ENCODE results near the gene GLT1D1.

Gene GLT1D1

DNA sequence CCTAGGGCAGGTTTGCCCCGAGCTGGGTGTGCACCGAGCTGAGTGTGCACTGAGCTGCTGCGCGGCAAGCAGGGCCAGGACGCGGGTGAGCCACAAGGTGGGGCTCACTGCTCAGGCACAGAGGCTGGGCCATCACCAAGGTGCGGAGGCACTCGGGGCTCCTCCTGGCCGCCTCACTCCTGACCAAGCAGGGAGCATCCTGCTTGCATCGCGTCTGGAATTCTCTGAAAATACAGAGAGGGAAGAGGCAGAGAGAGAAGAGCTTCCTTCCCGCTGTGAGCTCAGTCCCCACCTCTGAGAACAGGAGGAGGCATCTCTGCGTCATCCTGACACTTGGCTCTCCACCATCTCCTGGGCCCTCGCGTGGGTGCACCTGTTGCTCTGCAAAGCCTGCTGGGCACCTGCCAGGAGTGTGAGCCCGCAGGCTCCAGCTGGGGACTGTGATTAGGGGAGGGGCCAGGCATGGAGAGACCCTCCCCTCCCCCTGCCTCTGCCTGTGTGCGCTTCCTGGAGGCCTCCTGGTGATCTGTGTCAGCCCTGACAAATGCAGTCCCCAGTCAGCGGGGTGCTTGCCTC is 116.3 kb downstream of the GLT1D1 start:
- DNase-seq: no peak

DNA sequence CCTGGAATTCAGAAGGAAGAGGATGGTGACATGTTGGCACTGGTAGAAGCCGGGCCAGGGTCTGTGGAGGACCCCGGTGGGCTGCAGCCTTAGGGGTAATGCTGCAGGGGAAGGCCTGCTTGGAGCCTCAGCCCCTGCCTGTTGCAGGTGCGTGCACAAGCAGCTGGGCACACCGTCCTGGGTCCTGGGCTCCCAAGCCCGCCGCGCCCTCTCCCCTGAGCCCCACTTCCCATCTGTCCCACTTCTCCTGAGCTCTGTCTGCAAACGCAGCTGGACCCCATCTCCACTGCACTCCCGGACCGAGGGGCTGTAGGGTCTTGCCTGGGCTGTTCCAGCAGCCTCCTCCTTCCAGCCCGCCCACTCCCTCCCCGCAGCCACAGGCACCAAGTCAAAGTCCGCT is 116.8 kb downstream of the GLT1D1 start:
- no peak for DNase-seq

DNA sequence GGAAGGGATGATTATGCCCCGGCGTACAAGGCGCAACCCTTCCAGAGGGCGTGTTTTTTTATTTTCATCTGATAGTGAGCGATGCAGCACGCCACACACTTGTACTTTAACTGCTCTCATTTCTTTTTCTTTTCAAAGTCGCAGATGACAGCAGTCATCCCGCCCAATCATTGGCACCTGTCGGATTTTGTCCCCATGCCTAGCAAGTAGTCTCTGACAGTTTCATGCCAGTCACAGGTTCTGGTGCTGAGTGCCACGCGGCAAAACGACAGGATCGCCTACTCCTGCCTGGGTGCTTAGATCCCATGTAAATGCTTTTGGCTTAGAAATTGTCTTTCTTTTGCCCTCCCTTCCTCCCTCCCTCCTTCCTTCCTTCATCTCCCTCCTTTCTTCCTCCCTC is 117.7 kb downstream of the GLT1D1 start:
- DNase-seq: no peak

DNA sequence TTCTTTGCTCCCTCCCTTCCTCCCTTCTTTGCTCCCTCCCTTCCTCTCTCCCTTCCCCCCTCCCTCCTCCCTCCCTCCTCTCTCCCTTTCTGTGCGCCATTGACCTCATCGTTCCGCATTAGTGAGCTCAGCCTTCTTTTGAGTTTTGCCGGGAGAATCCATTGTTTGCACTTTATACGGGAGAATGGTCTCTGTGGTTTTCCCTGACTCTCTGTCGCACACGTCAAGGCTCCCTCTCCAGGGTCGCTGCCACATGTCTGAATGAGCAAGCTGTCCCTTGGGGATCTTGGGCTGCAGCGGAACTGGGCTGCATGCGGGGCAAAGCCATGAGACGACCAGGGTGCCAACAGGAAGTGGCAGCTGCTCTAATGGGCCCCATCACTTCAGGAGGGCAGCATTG is 118.5 kb downstream of the GLT1D1 start:
- no peak for DNase-seq

DNA sequence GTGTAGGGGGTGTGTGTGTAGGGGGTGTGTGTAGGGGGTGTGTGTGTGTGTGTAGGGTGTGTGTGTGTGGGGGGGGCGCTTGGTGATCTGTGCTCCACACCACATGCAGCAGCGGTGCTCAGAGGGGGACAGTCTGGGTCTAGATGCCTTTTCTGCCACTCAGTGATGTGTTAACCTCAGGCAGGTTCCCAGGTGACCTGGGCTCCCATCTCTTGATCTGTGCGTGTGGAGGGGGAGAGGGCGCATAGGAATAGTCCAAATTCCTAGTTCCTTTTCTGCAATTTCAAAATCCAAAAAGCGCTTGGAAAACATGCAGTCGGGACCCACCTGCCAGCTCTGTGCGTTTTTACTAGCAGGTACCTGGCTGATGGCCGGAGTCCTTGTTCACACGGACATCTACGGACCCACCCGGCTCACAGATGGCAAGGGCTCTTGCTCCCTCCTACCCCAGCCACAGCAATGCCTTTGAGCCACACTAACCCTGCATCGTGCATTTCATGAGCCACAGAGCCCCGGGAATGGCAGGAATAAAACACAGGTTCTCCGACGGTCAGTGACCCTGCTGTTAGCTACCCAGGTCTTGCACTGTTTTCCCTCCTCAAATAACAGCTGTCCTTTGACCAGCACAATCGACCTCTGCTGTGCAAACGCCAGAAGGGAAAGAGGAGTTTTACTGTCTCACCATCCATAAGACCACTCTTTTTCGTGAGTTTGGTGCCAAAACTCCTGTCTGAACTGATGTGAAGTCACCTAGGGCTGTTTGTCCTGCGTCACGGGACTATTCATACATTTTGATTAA is 120.8 kb downstream of the GLT1D1 start:
- DNase-seq: no peak

DNA sequence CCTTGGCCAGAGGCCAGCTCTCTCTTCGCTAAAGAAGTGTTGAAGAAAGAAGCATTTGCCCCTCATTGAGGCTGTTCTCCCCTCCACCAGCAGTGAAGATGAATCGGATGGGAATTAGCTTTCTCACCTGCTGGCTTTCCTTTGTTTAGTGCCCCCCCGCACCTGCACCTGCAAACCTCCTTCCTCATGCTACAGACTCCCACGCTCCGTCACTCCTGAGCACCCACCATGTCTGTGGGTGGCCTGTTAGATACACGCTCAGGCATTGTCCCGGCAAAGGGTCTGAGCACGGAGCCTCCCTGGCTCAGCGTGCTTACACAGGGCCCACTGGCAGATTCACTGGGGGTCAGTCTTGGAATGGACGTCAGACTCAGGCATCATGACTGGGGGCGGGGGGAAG is 121.6 kb downstream of the GLT1D1 start:
- no peak for DNase-seq

DNA sequence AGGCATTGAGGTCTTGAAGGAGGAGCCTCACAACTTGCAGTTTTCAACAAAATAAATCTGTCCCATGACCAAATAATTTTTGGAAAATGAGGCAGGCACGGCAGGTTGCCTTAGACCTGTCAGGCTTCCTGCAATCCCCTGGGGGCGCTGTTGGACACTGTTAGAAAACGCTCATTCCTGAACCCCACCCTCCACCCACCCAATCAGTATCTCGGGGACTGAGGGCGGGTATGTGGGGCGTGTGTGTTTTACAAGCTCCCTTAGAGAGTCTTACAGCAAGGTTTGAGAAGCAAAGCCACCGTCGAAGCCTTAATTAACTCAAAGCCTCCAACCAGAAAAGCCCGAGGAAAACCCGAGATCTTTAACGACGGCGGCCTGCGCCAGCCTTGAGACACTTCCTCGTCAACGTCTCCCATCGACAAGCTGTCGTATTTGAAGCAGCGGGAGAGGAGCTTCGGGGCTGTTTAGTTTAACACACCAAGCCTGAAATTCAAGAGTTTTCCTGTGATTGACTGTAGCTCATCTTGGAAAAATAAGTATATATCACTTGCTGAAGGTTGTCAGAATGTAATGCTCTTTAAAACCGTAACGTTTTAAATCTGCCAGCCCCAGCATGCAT is 123.0 kb downstream of the GLT1D1 start:
- no peak for DNase-seq

DNA sequence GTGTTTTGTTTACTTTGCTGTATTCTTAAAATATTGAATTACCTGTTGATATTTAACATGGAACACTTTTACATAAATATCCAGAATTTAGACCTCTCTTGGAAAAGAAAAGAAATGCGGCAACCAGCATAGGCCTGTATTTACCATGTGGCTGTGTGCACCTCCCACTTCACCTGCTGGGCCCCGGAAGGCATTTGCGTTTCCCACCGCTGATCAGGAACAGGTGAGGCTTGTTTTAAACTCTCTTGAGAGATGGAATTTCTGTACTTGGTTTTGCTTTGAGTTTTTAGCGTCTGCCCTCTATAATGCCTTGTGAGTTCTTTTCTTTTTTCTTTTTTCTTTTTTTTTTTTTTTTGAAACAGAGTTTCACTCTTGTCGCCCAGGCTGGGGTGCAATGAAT is 124.2 kb downstream of the GLT1D1 start:
- DNase-seq: no peak

DNA sequence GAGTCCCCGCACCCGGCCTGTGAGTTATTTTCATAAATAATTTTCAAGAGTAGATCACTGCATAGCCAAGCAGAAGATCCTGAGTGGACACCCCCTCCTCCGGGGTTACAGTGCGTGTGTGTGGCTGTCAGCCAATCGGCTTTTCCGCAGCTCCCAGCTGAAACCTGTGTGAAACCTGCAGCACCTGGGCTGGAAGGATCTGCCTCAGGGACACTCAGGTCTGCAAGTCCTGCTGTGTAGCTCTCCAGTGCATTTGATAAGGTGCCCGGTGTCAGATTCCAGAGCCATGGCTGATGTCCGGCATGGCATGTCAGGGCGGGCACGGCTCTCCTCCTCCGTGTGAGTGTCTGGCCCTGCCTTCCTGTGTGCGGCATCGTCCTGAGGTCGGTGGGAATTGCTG is 124.8 kb downstream of the GLT1D1 start:
- no peak for DNase-seq

DNA sequence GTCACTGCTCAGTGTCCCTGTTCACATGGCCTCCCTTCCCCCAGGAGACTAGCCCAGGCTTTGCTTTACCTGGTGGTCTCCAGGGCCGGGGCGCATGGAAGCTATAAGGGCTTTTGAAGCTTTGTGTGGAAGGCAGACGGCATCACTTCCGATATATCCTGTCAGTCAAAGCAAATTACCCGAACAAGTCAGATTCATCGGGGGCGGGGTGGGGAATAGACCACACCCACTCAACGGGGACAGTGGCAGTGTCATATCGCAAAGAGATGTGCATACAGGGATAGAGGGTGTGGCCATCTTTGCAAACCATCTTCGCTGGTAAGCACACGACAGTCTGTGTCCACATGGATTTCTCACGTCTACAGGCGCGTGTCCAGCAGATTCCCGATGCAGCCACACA is 127.3 kb downstream of the GLT1D1 start:
- DNase-seq: no peak

DNA sequence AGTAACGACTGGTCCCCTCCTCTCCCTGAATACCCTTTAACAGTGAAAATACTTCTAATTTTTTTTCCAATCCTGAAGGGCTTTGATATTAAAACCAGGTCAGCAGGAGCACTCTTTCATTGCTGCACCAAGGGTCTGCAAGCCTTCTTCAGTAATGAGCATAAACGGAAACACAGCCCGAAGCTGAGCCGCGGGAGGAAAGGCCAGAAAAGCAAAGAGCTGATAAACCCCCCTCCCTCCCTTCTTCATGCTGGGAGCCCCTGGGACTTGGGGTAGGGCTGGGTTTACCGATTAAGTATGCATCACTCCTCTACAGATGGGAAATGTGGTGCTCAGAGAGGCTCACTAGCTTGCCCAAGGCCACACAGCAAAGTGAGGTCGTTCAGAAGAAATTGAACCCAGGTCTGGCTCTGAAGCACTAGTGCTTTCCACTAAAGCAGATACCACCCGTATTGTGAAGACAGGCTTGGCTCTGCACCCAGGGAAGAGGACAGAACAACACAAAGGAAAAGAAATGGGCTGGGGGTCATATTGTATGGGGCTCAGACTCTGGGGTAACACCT is 128.8 kb downstream of the GLT1D1 start:
- no peak for DNase-seq

DNA sequence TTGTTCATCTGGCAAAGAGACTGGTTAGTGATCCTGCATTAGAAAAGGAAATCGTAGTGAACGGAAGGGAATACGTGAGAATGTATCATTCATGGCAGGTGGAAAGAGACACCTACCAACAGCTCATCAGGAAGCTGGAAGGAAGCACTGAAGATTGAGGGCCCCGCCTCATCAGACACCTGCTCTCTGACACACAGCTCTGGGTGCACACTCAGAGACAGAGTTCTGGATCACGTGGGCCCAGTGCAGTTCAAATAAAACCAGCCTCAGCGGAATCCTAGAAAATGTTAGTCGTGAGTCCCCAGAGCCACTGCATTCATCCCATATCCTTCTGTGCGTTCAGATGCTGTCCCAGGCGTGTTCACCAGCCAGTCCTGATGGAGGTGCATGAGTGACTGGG is 129.7 kb downstream of the GLT1D1 start:
- no peak for DNase-seq

DNA sequence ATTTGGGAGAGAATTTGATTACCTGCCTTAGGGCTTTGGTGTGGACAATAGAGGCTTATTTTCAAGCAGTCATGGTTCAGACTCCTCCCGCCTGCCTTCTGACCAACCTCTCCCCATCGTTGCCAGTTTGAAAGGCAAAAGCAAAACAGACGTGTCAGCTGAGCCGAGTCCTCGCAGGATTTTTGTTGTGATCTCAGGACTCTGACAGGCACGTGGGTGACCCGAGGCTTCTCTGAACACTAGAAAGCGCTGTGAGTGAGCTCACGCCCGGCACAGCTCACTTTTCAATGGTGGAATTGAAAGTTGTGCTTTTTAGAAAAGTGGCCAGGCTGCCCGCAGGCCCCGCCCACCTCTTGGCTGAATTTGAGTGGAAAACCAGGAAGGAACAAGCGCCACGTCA is 130.1 kb downstream of the GLT1D1 start:
- no peak for DNase-seq

DNA sequence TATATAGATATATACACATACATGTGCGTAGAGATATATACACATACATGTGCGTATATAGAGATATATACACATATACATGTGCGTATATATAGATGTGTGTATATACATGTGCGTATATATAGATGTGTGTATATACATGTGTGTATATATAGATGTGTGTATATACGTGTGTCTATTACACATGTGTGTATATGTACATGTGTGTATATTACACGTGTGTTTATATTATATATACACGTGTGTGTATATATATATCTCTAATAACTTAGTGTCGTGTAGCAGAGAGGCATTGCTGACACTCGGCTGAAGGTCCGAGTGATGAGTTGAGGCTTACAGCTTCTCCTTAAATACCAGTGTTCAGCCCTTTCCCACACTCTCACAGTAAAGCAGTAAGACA is 133.7 kb downstream of the GLT1D1 start:
- no peak for DNase-seq

DNA sequence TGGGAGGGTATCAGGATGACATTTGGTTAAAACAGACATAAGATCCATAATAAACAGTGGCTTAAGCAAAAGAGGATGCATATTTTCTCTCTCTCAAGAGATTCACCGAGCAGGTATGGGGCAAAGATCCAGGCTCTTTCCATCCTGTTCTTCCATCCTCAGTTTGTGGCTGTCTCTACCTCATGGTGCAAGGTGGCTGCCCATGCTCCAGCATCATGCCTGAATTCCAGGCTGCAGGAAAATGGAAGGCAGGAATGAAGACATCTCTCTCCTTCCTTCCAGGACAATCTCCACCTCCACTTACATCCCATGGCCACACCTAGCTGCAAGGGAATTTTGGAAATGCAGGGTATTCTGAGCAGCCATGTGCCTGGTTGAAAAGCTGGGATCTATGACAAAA is 136.0 kb downstream of the GLT1D1 start:
- no peak for DNase-seq

DNA sequence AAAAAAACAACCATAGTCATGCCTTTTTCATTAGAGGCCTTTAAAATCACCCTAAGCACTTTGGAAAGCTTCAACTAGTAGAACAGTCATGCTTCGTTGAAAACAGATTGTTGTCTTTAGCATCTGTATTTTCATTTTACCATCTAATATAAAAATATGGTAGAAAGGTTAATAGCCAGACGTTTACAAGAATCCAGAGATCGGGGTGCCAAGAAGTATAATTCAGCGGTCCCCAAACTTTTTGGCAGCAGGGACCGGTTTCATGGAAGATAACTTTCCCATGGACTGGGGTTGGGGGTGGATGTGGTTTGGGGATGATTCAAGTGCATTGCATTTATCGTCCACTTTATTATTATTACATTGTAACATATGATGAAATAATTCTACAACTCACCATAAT is 138.4 kb downstream of the GLT1D1 start:
- no peak for DNase-seq

DNA sequence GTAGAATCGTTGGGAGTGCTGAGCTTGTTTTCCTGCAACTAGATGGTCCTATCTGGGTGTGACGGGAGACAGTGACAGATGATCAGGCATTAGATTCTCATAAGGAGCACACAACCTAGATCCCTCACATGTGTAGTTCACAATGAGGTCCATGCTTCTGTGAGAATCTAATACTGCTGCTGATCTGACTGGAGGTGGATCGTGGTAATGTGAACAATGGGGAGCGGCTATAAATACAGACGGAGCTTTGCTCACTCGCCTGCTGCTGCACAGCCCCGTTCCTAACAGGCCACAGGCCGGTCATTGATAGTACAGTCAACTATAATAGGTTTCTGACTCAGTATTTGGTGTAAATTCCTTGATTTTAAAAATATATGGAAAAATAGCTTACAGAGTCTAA is 138.8 kb downstream of the GLT1D1 start:
- no peak for DNase-seq

DNA sequence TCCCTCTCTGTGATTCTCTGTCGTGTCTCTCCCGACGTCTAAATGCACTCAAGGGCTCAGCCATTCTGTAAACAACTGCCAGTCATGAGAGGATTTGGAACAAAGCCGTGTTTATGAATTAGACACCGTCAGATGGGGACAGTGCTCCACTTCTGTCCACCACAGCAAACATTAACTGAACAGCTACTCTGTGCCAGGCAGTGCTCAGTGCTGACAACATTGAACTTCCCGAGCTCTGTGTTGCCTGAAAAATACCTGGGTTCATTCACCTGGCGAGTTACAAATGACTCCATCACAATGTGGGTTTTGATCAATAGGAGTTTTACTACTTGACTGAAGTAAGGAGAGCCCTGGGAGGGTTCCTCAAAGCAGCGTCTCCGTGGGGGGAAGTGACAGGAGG is 139.3 kb downstream of the GLT1D1 start:
- no peak for DNase-seq

DNA sequence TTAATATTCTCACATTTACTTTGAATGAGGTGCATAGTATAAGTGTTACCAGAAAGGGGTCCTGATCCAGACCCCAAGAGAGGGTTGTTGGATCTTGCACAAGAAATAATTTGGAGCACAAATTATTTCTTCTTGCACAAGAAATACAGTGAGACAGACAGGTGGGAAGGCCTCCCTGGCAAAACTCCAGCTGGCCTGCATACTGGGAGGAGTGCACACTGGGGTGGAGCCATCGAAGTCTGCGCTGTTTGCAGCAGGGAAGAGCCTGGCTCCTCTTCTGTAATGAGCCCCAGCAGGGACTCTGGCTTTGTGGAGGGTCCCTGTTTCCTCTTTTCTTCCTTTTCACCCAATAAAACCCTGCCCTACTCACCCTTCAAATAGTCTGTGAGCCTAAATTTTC is 141.6 kb downstream of the GLT1D1 start:
- DNase-seq: no peak

DNA sequence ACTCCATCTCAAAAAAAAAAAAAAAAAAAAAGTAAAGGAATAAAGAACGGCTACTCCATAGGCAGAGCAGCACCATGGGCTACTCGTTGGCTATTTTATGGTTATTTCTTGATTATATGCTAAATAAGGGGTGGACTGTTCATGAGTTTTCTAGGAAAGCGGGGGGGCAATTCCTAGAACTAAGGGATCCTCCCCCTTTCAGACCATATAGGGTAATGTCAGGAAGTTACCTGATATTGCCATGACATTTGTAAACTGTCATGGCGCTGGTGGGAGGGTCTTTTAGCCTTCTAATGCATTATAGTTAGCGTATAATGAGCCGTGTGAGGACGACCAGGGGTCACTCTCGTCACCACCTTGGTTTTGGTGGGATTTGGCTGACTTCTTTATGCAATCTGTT is 142.3 kb downstream of the GLT1D1 start:
- DNase-seq: no peak

DNA sequence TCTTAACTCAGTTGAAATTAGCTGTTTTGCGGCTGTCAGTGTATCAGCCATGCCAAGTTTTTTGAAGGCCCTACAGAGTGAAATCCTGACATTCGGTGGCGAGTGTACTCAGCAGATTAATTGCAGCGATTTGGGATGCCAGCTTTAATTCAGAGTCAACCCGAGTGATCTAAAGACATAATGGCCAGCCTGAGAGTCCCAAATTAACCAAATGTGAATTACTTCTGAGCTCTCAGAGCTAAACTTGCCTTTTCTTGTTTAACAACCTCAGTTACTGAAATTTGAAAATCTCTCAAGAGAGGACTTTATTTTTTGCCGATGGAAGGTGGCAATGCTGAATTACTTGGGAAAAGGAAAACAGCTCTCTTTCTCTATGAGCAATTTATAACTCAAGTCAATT is 148.5 kb downstream of the GLT1D1 start:
- DNase-seq: no peak

DNA sequence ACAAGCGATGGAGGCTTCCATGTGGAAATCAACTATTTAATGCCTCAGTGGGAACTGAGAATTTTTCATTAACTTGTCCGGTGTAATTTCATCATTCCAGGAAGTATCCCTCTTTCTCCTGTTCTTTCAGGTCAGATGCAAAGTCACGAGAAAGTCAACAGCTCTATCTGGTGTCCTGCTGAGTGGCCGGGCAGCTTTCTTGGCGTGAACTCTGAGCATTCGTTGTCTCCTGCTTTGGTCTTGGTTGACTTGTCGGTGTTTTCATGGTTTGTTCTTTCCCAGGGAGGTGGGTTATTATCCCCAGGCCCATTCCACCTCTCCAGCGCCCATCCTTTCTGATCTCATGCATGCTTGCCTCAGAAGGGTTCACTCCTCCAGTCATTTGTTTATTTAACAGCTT is 149.1 kb downstream of the GLT1D1 start:
- no peak for DNase-seq

DNA sequence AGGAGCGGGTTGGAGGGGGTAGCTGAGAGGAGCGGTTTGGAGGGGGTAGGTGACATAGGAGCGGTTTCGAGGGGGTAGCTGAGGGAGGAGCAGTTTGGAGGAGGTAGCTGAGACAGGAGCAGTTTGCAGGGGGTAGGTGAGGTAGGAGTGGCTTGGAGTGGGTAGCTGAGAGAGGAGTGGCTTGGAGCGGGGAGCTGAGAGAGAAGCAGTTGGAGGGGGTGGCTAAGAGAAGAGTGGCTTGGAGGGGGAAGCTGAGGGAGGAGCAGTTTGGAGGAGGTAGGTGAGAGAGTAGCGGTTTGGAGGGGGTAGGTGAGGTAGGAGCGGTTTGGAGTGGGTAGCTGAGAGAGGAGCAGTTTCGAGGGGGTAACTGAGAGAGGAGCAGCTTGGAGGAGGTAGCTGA is 152.1 kb downstream of the GLT1D1 start:
- DNase-seq: no peak

DNA sequence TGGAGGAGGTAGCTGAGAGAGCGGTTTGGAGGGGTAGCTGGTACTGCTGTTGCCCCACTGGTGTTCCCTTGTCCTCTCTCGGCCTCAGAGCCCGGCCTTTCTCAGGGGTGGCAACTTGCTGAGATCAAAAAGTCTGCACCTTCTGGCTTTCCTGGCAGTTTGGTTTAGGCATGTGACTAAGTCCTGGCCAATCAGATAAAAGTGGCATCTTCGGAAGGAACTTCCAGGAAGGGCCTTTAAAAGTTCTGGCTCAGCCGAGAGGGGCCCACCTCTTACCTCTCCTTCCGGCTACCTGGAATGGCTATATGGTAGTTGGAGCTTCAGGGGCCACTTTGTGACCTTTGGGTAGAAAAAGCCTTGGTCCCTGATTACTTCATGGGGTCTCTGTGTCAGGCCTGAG is 152.6 kb downstream of the GLT1D1 start:
- DNase-seq: no peak

Measured in T1000 (cell line).